ENCODE results near the gene PRKCE.

The PRKCE gene

GRCh38 chr2:45963816-45964215 lies 312.3 kb downstream of the PRKCE start:
- Mint-ChIP-seq H3K9me3 (no peaks in the 10 kb centered on the region), H3K36me3 (ENCODE audit: low read depth) (no peaks in the 10 kb centered on the region), H3K4me3 (no peak overlapping the region), H3K27ac (peak overlapping the region in 2 of 3 experiments; percentile 66 to 87), H3K4me1 (peaks cover 53% of the 10 kb centered on the region), H3K27me3 (ENCODE audit: low read depth) (peaks cover 7% of the 10 kb centered on the region)
- TF ChIP-seq CTCF (IDR thresholded peaks at IDR 0.05; ENCODE audit: unreplicated experiment in 3 of 3): no peak

GRCh38 chr2:45964223-45964841 lies 312.9 kb downstream of the PRKCE start:
- H3K27me3 Mint-ChIP-seq (ENCODE audit: low read depth): peaks cover 7% of the 10 kb centered on the region
- H3K4me3 Mint-ChIP-seq: no peak overlapping the region
- peaks cover 53% of the 10 kb centered on the region for H3K4me1 Mint-ChIP-seq
- peak overlapping the region in 2 of 3 experiments; percentile 74 to 87 for H3K27ac Mint-ChIP-seq
- H3K9me3 Mint-ChIP-seq: no peaks in the 10 kb centered on the region
- TF ChIP-seq CTCF (IDR thresholded peaks at IDR 0.05; ENCODE audit: unreplicated experiment in 3 of 3): no peak
- H3K36me3 Mint-ChIP-seq (ENCODE audit: low read depth): no peaks in the 10 kb centered on the region

GRCh38 chr2:45964906-45965305 lies 313.4 kb downstream of the PRKCE start:
- H3K27ac Mint-ChIP-seq: peak overlapping the region in 2 of 3 experiments; percentile 74 to 87
- no peak overlapping the region for H3K4me3 Mint-ChIP-seq
- no peaks in the 10 kb centered on the region for H3K9me3 Mint-ChIP-seq
- peaks cover 7% of the 10 kb centered on the region for H3K27me3 Mint-ChIP-seq (ENCODE audit: low read depth)
- no peak for TF ChIP-seq CTCF (IDR thresholded peaks at IDR 0.05; ENCODE audit: unreplicated experiment in 3 of 3)
- peaks cover 56% of the 10 kb centered on the region for H3K4me1 Mint-ChIP-seq
- no peaks in the 10 kb centered on the region for H3K36me3 Mint-ChIP-seq (ENCODE audit: low read depth)

GRCh38 chr2:45965871-45966498 lies 314.5 kb downstream of the PRKCE start:
- Mint-ChIP-seq H3K27ac (peak overlapping the region in 2 of 3 experiments; percentile 59 to 87), H3K4me3 (no peak overlapping the region), H3K4me1 (peaks cover 51% of the 10 kb centered on the region), H3K27me3 (ENCODE audit: low read depth) (peaks cover 7% of the 10 kb centered on the region), H3K9me3 (no peaks in the 10 kb centered on the region), H3K36me3 (ENCODE audit: low read depth) (no peaks in the 10 kb centered on the region)
- no peak for TF ChIP-seq CTCF (IDR thresholded peaks at IDR 0.05; ENCODE audit: unreplicated experiment in 3 of 3)

- Mint-ChIP-seq H3K4me3 (peak overlapping the region in 1 of 3 experiments; percentile 22), H3K27me3 (ENCODE audit: low read depth) (peaks cover 7% of the 10 kb centered on the region), H3K36me3 (ENCODE audit: low read depth) (no peaks in the 10 kb centered on the region), H3K4me1 (peaks cover 34% of the 10 kb centered on the region), H3K9me3 (no peaks in the 10 kb centered on the region), H3K27ac (peak overlapping the region; percentile 81 to 95 (median 91))
- TF ChIP-seq CTCF (IDR thresholded peaks at IDR 0.05; ENCODE audit: unreplicated experiment in 3 of 3): no peak
Observed at GRCh38 chr2:45968946-45969584, 317.6 kb downstream of the PRKCE start.

Data from nephron (organoid).